ENCODE data around the gene FAM81A. TPM values are rescaled to one million over a fixed set of nuclear protein-coding genes. Genes with fewer than 3 reads are reported as not detected.

FAM81A gene
- total and polyA plus RNA-seq, 11 donors: 0.91 to 4.6 (median 3.2) TPM

- TF ChIP-seq CTCF (IDR thresholded peaks at IDR 0.05) (no peak), POLR2A (IDR thresholded peaks at IDR 0.05) (no peak)
- Histone ChIP-seq H3K4me3 (no peak overlapping the region), H3K9me3 (no peaks in the 10 kb centered on the region), H3K27ac (no peak overlapping the region), H3K36me3 (no peaks in the 10 kb centered on the region), H3K27me3 (peaks cover 0 to 14% (median 0%) of the 10 kb centered on the region in 9 donors), H3K4me1 (peaks cover 0 to 15% (median 0%) of the 10 kb centered on the region in 12 donors)
- WGBS, 4 donors: 53 to 67% (median 63%) methylated on average over 9 of the region's 9 CpGs
- DNase-seq (no peak), ATAC-seq (no peak)
- intact Hi-C loops (cut with DNase I): loop anchor here in 1 of 10 donors (10.0 kb wide), 1 partner anchor 75 kb away; no protein-coding TSS in a partner anchor
These were observed 111.6 kb downstream of the FAM81A start for GRCh38 chr15:59549301-59550185.

- H3K27me3 ChIP-seq: peaks cover 0 to 11% (median 0%) of the 10 kb centered on the region in 9 donors
- ATAC-seq: peak in 1 of 4 donors; percentile 63
- 26 to 42% (median 31%) methylated on average over 1 of the region's 1 CpG for WGBS, 4 donors
- intact Hi-C loops (cut with DNase I): no loop called here
- no peaks in the 10 kb centered on the region for H3K9me3 ChIP-seq
- H3K36me3 ChIP-seq: no peaks in the 10 kb centered on the region
- DNase-seq: no peak
- TF ChIP-seq POLR2A (IDR thresholded peaks at IDR 0.05): no peak
- no peak for TF ChIP-seq CTCF (IDR thresholded peaks at IDR 0.05)
- H3K4me3 ChIP-seq: no peak overlapping the region
- peak overlapping the region in 1 of 12 donors; percentile 34 for H3K27ac ChIP-seq
- peaks cover 0 to 15% (median 0%) of the 10 kb centered on the region in 12 donors for H3K4me1 ChIP-seq
These were observed 112.5 kb downstream of the FAM81A start for GRCh38 chr15:59550530-59550929.

- Histone ChIP-seq H3K9me3 (no peaks in the 10 kb centered on the region), H3K27me3 (peaks cover 0 to 7% (median 0%) of the 10 kb centered on the region in 9 donors), H3K4me1 (peaks cover 0 to 15% (median 0%) of the 10 kb centered on the region in 12 donors), H3K4me3 (no peak overlapping the region), H3K36me3 (no peaks in the 10 kb centered on the region), H3K27ac (peak overlapping the region in 1 of 12 donors; percentile 34)
- ATAC-seq (no peak), DNase-seq (no peak)
- 49 to 64% (median 58%) methylated on average over 3 of the region's 3 CpGs for WGBS, 4 donors
- intact Hi-C loops (cut with DNase I): no loop called here
- TF ChIP-seq CTCF (IDR thresholded peaks at IDR 0.05): no peak
- no peak for TF ChIP-seq POLR2A (IDR thresholded peaks at IDR 0.05)
These were observed 113.0 kb downstream of the FAM81A start for GRCh38 chr15:59550956-59551355.

GRCh38 chr15:59553879-59554735 lies 116.1 kb downstream of the FAM81A start:
- Histone ChIP-seq H3K36me3 (no peaks in the 10 kb centered on the region), H3K27me3 (no peaks in the 10 kb centered on the region), H3K4me1 (peaks cover 0 to 25% (median 0%) of the 10 kb centered on the region in 12 donors), H3K27ac (no peak overlapping the region), H3K9me3 (no peaks in the 10 kb centered on the region), H3K4me3 (no peak overlapping the region)
- no peak for DNase-seq
- ATAC-seq: no peak
- intact Hi-C loops (cut with DNase I): no loop called here
- WGBS, 4 donors: 92 to 96% (median 95%) methylated on average over 12 of the region's 12 CpGs
- TF ChIP-seq CTCF (IDR thresholded peaks at IDR 0.05) (no peak), POLR2A (IDR thresholded peaks at IDR 0.05) (no peak)

Data from heart left ventricle (tissue), 16 donors.